ENCODE measurements around the gene GPAT2.
"Not testable (repeated sequence)": the region's sequence is repeated elsewhere in the genome, so short reads cannot be mapped to it uniquely, and the experiment has no call there.

Gene GPAT2

GRCh38 chr2:96022701-96023447 lies 11.8 kb downstream of the GPAT2 start:
- H3K4me1 ChIP-seq; H3K36me3 ChIP-seq (replicated peaks); H3K27me3 ChIP-seq (ENCODE audit: low read depth); H3K4me3 ChIP-seq; H3K9me3 ChIP-seq: not testable (repeated sequence)
- in situ Hi-C loops (cut with MboI; ENCODE audit: low sequenced_read_pairs): loop anchor here (25.0 kb wide), 2 partner anchors 89 to 489 kb away; partner anchors contain the start of genes ADRA2B and NEURL3
- DNase-seq (ENCODE audit: low spot score in 2 of 2): peak; percentile 60 to 89

GRCh38 chr2:96022126-96022525 lies 12.6 kb downstream of the GPAT2 start:
- in situ Hi-C loops (cut with MboI; ENCODE audit: low sequenced_read_pairs): loop anchor here (25.0 kb wide), 2 partner anchors 90 to 490 kb away; partner anchors contain the start of genes ADRA2B and NEURL3
- not testable (repeated sequence) for H3K4me3 ChIP-seq; H3K9me3 ChIP-seq; H3K27me3 ChIP-seq (ENCODE audit: low read depth); H3K4me1 ChIP-seq; H3K36me3 ChIP-seq (replicated peaks); DNase-seq (ENCODE audit: low spot score in 2 of 2)

GRCh38 chr2:96021142-96021541 lies 13.6 kb downstream of the GPAT2 start:
- in situ Hi-C loops (cut with MboI; ENCODE audit: low sequenced_read_pairs): loop anchor here (25.0 kb wide), 2 partner anchors 91 to 491 kb away; partner anchors contain the start of genes ADRA2B and NEURL3
- DNase-seq (ENCODE audit: low spot score in 2 of 2); H3K36me3 ChIP-seq (replicated peaks); H3K4me3 ChIP-seq; H3K9me3 ChIP-seq; H3K27me3 ChIP-seq (ENCODE audit: low read depth); H3K4me1 ChIP-seq: not testable (repeated sequence)

GRCh38 chr2:96019909-96020590 lies 14.7 kb downstream of the GPAT2 start:
- H3K27me3 ChIP-seq (ENCODE audit: low read depth); H3K4me3 ChIP-seq; H3K9me3 ChIP-seq; DNase-seq (ENCODE audit: low spot score in 2 of 2); H3K4me1 ChIP-seq; H3K36me3 ChIP-seq (replicated peaks): not testable (repeated sequence)
- in situ Hi-C loops (cut with MboI; ENCODE audit: low sequenced_read_pairs): loop anchor here (25.0 kb wide), 2 partner anchors 92 to 492 kb away; partner anchors contain the start of genes ADRA2B and NEURL3

- not testable (repeated sequence) for H3K4me3 ChIP-seq; H3K9me3 ChIP-seq; H3K4me1 ChIP-seq; DNase-seq (ENCODE audit: low spot score in 2 of 2); H3K36me3 ChIP-seq (replicated peaks); H3K27me3 ChIP-seq (ENCODE audit: low read depth)
- in situ Hi-C loops (cut with MboI; ENCODE audit: low sequenced_read_pairs): loop anchor here (25.0 kb wide), 2 partner anchors 96 to 496 kb away; partner anchors contain the start of genes ADRA2B and NEURL3
These were observed 18.4 kb downstream of the GPAT2 start for GRCh38 chr2:96016321-96016720.

- not testable (repeated sequence) for H3K4me3 ChIP-seq; H3K9me3 ChIP-seq; H3K27me3 ChIP-seq (ENCODE audit: low read depth); H3K4me1 ChIP-seq; H3K36me3 ChIP-seq (replicated peaks)
- peak in 1 of 2 experiments; percentile 23 for DNase-seq (ENCODE audit: low spot score in 2 of 2)
- in situ Hi-C loops (cut with MboI; ENCODE audit: low sequenced_read_pairs): loop anchor here (25.0 kb wide), 2 partner anchors 99 to 499 kb away; partner anchors contain the start of genes ADRA2B and NEURL3
These were observed 21.9 kb downstream of the GPAT2 start for GRCh38 chr2:96012792-96013264.

GRCh38 chr2:96012086-96012791 lies 22.5 kb downstream of the GPAT2 start:
- DNase-seq (ENCODE audit: low spot score in 2 of 2); H3K4me3 ChIP-seq; H3K4me1 ChIP-seq; H3K9me3 ChIP-seq; H3K27me3 ChIP-seq (ENCODE audit: low read depth); H3K36me3 ChIP-seq (replicated peaks): not testable (repeated sequence)
- in situ Hi-C loops (cut with MboI; ENCODE audit: low sequenced_read_pairs): loop anchor here (25.0 kb wide), 2 partner anchors 100 to 500 kb away; partner anchors contain the start of genes ADRA2B and NEURL3

- DNase-seq (ENCODE audit: low spot score in 2 of 2): peak in 1 of 2 experiments; percentile 42
- peak overlapping the region; percentile 21 for H3K4me3 ChIP-seq
These were observed 23.6 kb downstream of the GPAT2 start for GRCh38 chr2:96011129-96011455.

GRCh38 chr2:96010320-96011128 lies 24.2 kb downstream of the GPAT2 start:
- in situ Hi-C loops (cut with MboI; ENCODE audit: low sequenced_read_pairs): loop anchor here (25.0 kb wide), 2 partner anchors 102 to 502 kb away; partner anchors contain the start of genes ADRA2B and NEURL3
- not testable (repeated sequence) for H3K36me3 ChIP-seq (replicated peaks); H3K9me3 ChIP-seq; H3K4me1 ChIP-seq; H3K27me3 ChIP-seq (ENCODE audit: low read depth)
- peak overlapping the region; percentile 31 for H3K4me3 ChIP-seq
- DNase-seq (ENCODE audit: low spot score in 2 of 2): peak; percentile 73 to 98

More at GRCh38 chr2:96011129-96011455, 23.6 kb downstream of the GPAT2 start:
- not testable (repeated sequence) for H3K36me3 ChIP-seq (replicated peaks); H3K9me3 ChIP-seq; H3K4me1 ChIP-seq; H3K27me3 ChIP-seq (ENCODE audit: low read depth)
- in situ Hi-C loops (cut with MboI; ENCODE audit: low sequenced_read_pairs): loop anchor here (25.0 kb wide), 2 partner anchors 101 to 501 kb away; partner anchors contain the start of genes ADRA2B and NEURL3

GRCh38 chr2:96009833-96010232 lies 24.9 kb downstream of the GPAT2 start:
- in situ Hi-C loops (cut with MboI; ENCODE audit: low sequenced_read_pairs): loop anchor here (25.0 kb wide), 2 partner anchors 102 to 502 kb away; partner anchors contain the start of genes ADRA2B and NEURL3
- not testable (repeated sequence) for H3K9me3 ChIP-seq; H3K27me3 ChIP-seq (ENCODE audit: low read depth); H3K36me3 ChIP-seq (replicated peaks); H3K4me1 ChIP-seq; DNase-seq (ENCODE audit: low spot score in 2 of 2)
- peak overlapping the region; percentile 31 for H3K4me3 ChIP-seq

- not testable (repeated sequence) for H3K4me3 ChIP-seq; H3K4me1 ChIP-seq; H3K9me3 ChIP-seq; DNase-seq (ENCODE audit: low spot score in 2 of 2); H3K36me3 ChIP-seq (replicated peaks); H3K27me3 ChIP-seq (ENCODE audit: low read depth)
- in situ Hi-C loops (cut with MboI; ENCODE audit: low sequenced_read_pairs): loop anchor here (25.0 kb wide), 2 partner anchors 104 to 504 kb away; partner anchors contain the start of genes ADRA2B and NEURL3
These were observed 26.7 kb downstream of the GPAT2 start for GRCh38 chr2:96008051-96008450.

GRCh38 chr2:96006248-96006647 lies 28.5 kb downstream of the GPAT2 start:
- not testable (repeated sequence) for DNase-seq (ENCODE audit: low spot score in 2 of 2)

More at GRCh38 chr2:96006248-96006647, 28.5 kb downstream of the GPAT2 start:
- in situ Hi-C loops (cut with MboI; ENCODE audit: low sequenced_read_pairs): loop anchor here (25.0 kb wide), 2 partner anchors 106 to 506 kb away; partner anchors contain the start of genes ADRA2B and NEURL3
- not testable (repeated sequence) for H3K4me3 ChIP-seq; H3K9me3 ChIP-seq; H3K36me3 ChIP-seq (replicated peaks); H3K27me3 ChIP-seq (ENCODE audit: low read depth); H3K4me1 ChIP-seq
